T-helper 9 cell (primary cell): ENCODE measurements around the gene TMEM209.
"Not testable (repeated sequence)": the region's sequence is repeated elsewhere in the genome, so short reads cannot be mapped to it uniquely, and the experiment has no call there.

Experiments
- DNase-seq: peaks from one replicate; pipeline ENCODE4 v3.0.0-alpha.2; 2020

Gene TMEM209

GRCh38 chr7:130160455-130160854 lies 44.8 kb downstream of the TMEM209 start:
- no peak for DNase-seq

DNA sequence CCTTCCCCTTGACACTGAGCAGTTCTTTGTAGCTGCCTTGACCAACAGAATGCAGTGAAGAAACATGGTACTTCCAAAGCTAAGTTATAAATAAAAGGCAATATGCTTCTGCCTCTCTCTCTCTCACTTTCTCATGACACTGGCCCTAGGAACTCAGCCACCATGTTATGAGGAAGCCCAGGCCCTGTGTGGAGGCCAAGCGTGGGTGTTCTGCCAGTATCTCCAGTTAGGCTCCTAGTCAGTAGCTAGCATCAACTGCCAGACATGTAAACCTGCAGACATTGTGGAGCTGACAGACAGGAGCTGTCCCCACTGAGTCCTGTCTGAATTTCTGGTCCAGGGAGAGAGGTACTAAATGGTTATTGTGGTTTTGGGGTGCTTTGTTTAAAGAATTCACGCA lies 45.2 kb downstream of the TMEM209 start:
- no peak for DNase-seq

- no peak for DNase-seq
Observed at GRCh38 chr7:130157700-130158099, 47.5 kb downstream of the TMEM209 start.

GRCh38 chr7:130156140-130156539 lies 49.1 kb downstream of the TMEM209 start:
- no peak for DNase-seq

- no peak for DNase-seq
Observed at GRCh38 chr7:130154501-130155317, 50.5 kb downstream of the TMEM209 start.

DNA sequence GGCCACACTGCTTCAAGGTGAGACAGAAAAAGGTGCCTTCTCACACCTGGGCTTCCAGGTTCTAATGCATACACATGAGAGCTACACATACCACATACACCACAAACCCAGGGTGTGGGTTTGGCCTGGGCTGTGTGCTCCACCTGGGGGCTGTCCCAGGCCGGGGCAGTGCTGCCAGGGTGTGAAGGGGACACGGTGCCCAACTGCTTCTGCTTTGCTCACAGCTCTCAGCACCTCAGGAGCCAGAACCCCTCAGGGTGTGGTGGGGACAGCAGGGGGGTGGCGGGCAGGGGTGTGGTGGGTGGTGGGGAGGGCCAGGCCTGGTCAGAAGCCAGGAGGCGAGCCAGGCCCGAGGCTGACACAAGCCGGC lies 51.1 kb downstream of the TMEM209 start:
- no peak for DNase-seq

DNA sequence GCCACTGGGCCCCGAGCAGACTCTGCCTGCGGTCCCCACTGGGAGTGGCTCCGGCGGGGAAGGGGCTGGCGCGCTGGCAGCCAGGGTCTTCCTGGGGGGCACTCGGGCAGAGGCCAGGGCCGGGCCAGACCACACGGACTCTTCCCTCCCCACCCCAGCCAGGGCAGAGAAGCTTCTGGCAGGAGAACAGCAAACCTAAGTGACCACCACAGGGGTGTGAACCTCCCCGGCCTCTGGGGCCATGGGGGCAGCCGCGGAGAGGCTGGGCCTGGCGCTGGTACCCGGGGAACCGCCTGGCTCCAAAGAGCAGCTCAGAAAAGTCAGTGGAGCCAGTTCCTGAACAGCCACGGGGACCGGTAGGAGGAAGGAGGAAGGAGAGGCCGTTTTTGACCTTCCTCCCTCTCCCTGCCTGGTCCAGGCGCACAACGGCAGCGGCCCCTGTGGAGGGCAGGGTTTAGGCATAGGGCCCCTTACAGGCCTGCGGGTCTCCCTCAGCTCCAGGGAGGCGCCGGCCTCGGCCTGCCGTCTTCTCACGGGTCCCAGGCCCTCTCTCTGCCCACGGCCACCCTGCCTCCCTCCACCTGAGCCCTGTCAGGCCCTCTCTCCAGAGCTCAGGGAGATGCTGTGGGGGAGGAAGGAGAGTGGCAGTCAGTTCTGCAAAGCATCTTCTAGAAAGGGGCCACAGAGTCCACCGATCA lies 51.8 kb downstream of the TMEM209 start:
- DNase-seq: no peak

DNA sequence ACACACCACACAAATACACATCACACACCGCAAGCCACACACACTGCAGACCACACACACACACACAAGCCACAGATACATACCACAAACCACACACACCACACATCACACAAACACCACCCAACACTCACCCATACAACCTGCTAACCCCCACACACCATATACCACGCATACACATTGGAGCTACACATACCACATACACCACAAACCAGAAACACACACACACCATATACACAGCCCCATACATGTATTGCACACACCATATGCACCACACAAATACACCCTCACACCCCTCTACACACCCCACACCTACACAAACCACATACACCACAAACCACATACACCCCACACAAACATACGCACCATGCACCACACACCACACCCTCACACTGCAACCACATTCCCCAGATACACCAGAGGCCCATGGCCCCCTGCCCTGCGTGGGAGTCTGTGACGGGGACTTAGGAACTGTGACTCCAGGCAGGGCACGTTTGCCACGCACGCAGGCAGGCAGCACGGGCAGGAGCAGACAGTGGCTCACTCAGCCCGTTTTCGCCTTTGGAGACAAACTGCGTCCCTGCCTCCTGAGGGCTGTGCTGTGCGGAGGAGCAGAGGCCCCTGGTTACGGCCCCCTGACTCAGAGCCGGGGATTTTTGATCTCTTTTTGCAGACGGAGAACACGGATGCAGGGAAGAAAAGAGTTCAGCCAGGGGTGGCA lies 52.6 kb downstream of the TMEM209 start:
- no peak for DNase-seq

DNA sequence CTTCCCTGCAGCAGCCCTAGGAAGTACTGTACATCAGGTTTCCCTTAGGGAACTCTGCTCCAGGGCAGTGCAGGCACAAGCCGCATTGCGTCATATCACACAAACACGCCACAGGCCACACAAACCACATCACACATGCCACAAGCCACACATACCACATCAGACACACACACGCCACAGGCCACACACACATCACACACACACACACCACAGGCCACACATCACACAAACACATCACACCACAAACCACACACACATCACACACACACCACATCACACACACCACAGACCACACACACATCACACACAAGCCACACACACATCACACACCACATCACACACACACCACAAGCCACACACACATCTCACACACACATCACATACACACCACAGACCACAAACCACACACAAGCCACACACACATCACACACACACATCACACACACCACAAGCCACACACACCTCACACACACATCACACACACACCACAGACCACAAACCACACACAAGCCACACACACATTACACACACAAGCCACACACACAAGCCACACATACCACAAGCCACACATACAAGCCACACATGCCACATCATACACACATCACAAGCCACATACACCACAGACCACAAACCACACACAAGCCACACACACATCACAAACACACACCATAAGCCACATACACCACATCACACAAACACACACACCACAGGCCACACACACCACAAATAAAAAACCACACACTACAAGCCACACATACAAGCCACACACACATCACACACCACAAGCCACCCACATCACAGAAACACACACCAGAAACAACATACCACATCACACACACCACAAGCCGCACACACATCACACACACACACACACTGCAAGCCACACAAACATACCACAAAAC lies 53.4 kb downstream of the TMEM209 start:
- peak; percentile 29 for DNase-seq

- DNase-seq: no peak
Observed at GRCh38 chr7:130150587-130150986, 54.6 kb downstream of the TMEM209 start.

- DNase-seq: no peak
Observed at GRCh38 chr7:130149281-130150139, 55.7 kb downstream of the TMEM209 start.

GRCh38 chr7:130148561-130148960 lies 56.6 kb downstream of the TMEM209 start:
- DNase-seq: no peak

DNA sequence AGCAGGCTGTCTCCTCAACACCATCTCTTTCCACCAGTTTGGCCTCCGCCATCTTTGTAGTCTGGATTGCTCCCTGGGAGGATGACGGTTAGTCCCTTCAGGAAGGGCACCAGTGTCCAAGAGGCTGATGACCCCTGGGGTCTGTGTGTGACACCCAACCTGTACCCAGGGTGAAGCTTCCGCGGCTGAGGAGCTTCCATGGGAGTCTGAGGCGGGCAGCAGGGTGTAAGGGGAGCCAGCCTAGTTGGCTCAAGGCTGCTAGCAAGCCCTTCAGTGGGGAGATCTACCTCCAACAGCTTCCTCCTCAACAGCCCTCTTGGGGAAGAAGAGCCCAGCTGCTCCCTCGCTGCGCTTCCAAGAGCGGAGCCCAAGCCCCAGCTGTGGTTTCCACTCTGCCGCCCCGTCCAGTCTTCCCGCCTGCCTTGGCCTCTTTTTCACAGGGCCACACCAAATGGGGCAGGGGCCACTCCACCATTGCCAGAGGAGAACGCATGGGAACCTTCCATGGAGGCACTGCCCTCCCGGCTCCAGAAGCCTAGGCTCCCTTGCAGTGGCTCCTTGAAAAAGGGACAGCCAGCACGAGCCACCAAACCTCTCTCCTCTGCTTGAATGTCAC lies 57.4 kb downstream of the TMEM209 start:
- no peak for DNase-seq

- DNase-seq: no peak
Observed at GRCh38 chr7:130146693-130147405, 58.4 kb downstream of the TMEM209 start.

GRCh38 chr7:130146142-130146541 lies 59.1 kb downstream of the TMEM209 start:
- not testable (repeated sequence) for DNase-seq

- no peak for DNase-seq
Observed at GRCh38 chr7:130145424-130146100, 59.6 kb downstream of the TMEM209 start.

DNA sequence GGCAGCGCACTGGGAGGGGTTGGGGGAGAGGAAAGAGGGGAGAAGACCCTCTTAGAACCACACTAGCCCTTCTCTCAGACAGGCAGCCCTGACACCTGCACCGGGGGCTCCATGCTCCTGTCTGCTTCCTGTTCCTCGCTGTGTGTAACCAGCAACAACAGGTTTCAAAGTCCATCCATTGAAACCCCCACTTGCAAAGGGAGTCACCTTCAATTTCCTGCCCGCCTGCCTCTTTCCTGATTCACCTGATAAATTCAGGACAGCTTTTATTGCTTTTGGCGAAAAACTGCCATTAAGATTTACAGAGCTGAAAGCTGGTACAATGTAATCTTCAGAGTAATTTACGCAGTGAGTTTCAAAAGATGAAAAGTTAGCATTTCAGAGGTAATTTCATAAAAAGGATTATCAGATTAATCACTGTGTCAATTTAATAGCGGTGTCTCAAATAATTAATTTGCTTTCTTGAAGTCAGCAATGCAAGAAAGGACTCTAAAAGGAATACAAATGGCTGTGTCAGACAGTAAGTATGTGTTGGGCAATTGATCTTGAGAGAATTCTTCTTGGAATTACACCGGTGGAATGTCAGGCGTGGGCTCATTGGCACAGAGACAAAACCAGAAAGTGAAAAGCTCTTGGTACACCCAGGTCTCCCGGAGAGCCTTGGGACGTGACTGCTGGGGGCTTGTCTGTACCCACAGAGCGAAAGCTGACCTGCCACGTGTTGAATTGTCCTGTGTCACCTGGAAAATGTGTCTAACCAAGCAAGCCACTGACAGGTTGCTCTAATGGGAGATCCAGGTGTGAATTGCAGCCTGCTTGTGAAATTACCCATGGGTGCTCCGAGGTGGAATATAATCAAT lies 60.7 kb downstream of the TMEM209 start:
- no peak for DNase-seq

GRCh38 chr7:130143986-130144311 lies 61.3 kb downstream of the TMEM209 start:
- DNase-seq: no peak

DNA sequence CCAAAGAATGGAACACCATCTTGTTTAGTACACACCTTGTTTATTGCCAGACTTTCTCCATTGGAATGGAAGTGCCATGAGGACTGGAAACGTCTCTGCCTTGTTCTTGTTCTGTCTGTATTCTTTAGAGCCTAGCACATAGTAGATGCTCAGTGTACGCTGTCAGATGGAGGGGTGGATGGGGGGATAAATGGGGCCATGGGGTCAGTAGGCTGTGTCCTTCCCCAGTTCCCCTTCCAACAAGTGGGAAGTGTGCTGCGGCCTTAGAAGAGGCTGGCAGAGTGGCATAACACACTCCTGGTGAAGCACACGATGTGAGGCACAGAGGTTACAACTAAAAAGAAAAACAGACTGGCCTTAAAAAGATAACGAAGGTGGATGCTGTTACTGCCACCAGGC lies 61.9 kb downstream of the TMEM209 start:
- DNase-seq: no peak
